Inferior parietal cortex (tissue), 1 donor: ENCODE measurements around the gene LRP1B.
"Not testable (repeated sequence)": the region's sequence is repeated elsewhere in the genome, so short reads cannot be mapped to it uniquely, and the experiment has no call there.

Experiments used
- DNase-seq: peaks from one replicate; pipeline ENCODE4 v3.0.0-alpha.2; 2016; ENCODE audit errors: extremely low spot score

LRP1B gene

GRCh38 chr2:140552634-140553033, 1578.2 kb downstream of the LRP1B start:
- DNase-seq = no peak

GRCh38 chr2:140551287-140551686, 1579.5 kb downstream of the LRP1B start:
- DNase-seq = no peak

DNA sequence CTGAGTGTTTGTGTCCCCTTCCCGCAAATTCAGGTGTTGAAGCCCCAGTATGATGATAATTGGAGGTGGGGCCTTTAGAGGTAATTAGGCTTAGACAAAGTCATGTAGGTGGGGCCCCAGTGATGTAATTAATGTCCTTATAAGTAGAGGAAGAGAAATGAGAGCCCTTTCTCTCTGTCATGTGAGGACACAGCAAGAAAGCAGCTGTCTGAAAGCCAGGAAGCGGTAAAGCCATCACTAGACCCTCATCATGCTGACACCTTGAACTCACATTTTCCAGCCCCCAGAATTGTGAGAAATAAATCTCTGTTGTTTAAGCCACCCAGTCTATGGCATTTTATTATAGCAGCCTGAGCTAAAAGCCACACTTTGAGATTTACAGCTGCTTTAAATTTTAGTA, 1580.0 kb downstream of the LRP1B start:
- no peak for DNase-seq

DNA sequence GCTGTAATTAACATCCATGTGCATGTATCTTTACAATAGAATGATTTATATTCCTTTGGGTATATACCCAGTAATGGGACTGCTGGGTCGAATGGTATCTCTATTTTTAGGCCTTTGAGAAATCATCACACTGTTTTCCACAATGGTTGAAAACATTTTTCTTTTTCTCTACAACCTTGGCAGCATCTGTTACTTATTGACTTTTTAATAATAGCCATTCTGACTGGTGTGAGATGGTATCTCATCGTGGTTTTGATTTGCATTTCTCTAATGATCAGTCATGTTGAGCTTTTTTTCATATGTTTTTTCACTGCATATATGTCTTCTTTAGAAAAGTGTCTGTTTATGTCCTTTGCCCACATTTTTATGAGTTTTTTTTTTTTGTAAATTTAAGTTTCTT, 1586.0 kb downstream of the LRP1B start:
- DNase-seq = not testable (repeated sequence)

DNA sequence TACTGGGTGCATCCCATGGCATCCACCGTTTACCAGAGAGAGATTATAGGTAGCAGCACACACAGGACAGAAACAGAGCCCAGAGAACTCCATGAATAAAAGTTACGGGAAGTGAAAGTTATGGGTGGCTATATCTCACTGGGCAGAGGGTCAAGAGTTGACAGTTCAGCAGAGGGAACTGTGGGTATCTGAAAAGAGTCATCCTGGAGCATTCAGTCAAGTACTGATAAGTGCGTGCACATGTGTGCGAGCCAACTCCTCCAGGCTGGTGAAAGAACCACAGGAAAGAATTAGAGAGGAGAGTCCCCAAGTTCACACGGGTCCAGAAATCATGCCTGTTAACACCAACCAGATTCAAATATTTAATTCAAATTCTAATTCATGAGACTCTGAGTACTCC, 1588.2 kb downstream of the LRP1B start:
- DNase-seq = no peak

- DNase-seq = no peak
These were observed 1591.5 kb downstream of the LRP1B start for GRCh38 chr2:140539242-140539875.

DNA sequence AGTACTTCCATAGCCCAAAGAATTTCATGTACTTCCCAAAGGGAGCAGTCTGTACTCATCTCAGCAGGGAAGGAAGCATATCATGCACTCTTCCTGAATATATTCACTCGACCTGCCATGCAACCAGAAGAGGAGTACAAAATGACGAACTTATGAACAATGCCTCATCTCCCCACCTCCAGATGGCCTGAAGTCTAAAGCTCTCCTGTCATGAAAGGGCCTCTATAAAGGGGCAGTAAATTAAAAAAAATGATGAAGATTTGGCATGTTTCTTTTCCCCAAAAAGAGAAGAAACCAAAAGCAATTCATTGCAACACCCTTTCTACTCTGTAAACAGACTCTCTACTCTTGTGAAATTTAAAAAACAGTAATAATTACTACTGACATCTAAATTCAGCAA, 1601.1 kb downstream of the LRP1B start:
- DNase-seq = no peak

- DNase-seq = no peak
These were observed 1601.8 kb downstream of the LRP1B start for GRCh38 chr2:140528982-140529381.

DNA sequence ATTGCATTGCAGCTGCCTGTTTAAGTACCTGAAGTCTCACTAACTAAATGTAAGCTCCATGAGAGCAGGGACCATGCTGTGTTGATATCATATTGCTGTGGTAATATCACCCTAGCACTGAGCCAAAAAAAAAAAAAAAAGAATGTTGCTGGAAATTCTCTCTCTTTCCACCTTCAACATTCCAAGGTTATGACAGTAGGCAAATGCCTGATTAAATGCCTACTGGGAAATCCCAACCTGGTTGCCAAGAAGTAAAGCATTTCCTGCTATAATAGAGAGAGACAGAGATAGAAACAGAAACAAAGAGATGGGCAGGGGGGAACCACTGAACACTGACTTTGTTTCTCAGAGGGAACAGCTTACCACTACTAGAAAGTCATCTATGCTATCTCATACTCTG, 1604.2 kb downstream of the LRP1B start:
- DNase-seq = no peak

- DNase-seq = no peak
These were observed 1618.7 kb downstream of the LRP1B start for GRCh38 chr2:140512106-140512505.

DNA sequence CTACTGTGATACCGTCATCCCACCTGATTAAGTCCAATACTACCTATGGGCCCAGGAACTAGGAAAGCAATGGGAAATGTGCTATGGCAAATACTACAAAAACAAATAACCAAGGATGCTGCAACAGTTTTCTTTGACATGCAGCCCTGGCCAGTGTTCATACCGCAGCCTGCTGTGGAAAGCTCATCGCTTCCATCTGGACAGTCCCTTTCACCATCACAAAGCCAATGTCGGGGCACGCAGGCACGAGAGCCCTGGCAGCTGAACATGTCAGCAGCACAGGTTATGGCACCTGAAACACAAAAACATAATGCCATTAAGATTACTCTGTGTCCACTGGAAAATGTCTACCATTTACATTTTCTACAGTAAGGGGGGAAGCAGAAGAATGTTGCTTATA, 1621.1 kb downstream of the LRP1B start:
- DNase-seq = no peak

GRCh38 chr2:140508756-140509155, 1622.1 kb downstream of the LRP1B start:
- DNase-seq = no peak

DNA sequence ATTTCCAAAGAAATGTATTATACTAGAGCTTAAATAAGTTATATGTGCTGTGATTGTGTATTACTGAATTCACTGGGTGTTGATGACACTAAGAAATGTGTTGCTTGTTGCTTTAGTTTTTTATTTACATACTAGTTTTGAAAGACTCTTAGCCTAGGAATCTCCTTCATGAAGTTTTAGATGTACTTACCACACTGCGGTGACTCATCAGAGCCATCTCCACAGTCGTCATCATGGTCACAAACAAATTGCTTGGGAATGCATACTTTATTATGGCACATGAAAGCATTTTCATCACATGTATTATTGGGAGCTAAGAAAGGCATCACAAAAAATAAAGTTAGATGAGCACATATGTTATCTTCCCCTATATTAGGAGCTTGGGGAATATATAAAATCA, 1624.2 kb downstream of the LRP1B start:
- DNase-seq = no peak

DNA sequence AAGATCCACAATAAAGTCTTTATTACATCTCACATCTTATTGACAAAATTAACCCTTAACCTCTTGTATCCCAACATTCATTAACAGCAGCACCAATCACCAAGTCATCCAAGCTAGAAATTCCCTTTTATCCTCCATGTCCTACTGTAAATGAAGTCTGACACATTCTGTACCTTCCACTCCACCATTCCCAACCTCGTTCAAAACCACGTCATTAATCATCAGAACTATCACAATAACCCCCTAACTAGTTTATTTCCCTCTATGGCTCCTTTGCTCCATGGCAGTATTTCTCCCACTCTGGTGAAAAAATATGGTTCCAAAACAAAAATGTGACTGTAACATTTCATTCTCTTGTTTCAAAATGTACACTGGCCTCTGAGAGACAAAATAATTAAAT, 1626.2 kb downstream of the LRP1B start:
- DNase-seq = no peak

- DNase-seq = no peak
These were observed 1627.7 kb downstream of the LRP1B start for GRCh38 chr2:140502951-140503630.

- DNase-seq = no peak
These were observed 1632.5 kb downstream of the LRP1B start for GRCh38 chr2:140498360-140498759.

- DNase-seq = no peak
These were observed 1634.1 kb downstream of the LRP1B start for GRCh38 chr2:140496714-140497113.

DNA sequence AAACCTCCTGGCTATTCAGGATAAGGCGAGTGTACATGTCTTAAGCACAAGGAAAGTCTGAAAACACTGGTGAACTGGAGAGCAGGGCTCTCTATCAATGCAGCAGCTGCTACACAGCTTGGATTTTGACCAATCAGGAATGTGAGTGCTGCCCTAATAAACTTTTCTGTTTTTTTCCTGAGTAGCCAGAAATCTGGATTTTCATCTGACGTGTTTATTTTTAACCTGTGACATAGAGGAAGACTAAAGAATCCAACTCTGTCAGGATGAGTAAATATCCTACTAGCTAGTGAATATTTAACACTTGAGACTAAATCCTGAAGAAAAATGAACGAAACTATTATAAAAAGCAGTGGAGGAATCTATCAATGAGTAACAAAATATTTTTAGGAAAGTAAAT, 1638.9 kb downstream of the LRP1B start:
- DNase-seq = no peak

DNA sequence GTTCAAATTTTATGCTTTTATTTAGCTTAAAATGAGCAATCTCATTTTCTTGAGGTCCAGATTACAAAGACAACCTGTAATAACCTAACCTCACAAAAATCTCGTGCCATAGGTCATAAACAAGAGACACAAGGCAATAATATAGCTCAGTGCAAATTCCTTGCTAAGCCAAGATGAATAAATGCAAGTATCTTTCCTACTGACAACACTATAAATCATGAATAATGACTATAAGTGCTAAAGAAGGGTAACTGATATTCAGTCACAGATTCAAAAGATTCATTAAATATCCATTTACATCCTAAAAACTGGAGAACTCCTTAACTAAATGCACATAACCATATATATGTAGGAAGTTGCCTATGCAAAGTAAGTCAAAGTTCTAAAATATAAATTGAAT, 1641.6 kb downstream of the LRP1B start:
- DNase-seq = no peak

- no peak for DNase-seq
These were observed 1649.7 kb downstream of the LRP1B start for GRCh38 chr2:140481136-140481535.

- DNase-seq = no peak
These were observed 1657.0 kb downstream of the LRP1B start for GRCh38 chr2:140473851-140474250.

DNA sequence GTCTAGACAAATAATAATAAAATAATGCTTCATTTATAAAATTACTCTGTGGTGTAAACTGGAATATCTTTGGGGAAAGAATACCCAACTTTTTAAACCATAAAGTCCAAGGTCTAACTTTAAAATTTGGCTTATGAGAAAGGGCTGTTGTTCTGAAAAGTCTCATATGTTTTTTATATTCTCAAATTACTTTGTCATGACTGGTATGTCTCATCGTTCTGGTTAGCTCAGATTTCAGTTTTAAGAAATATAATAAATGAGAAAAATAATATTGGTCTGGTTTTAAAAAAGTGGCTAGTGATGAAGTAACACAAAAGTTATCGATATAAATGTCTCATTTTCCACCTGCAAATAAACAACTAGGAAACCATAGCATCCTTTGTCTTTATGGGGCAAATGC, 1658.1 kb downstream of the LRP1B start:
- no peak for DNase-seq

DNA sequence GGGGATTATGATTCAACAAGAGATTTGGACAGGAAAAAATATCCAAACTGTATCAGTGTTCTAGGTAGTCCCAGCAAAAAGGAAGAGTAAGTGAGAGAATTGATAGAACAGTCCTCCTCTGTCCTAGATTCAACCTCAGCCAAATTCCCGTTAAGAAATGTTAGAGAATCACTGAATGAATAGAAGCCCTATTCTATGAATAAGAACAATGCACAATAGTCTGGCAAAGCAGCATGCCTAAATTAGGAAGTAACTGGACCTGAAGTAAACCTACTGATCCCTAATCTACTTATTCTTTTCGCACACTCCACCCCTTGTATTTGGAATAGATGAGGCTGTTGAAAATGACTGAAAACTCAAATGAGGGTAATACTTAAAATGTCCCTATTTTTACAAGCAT, 1665.5 kb downstream of the LRP1B start:
- DNase-seq = peak; percentile 37

DNA sequence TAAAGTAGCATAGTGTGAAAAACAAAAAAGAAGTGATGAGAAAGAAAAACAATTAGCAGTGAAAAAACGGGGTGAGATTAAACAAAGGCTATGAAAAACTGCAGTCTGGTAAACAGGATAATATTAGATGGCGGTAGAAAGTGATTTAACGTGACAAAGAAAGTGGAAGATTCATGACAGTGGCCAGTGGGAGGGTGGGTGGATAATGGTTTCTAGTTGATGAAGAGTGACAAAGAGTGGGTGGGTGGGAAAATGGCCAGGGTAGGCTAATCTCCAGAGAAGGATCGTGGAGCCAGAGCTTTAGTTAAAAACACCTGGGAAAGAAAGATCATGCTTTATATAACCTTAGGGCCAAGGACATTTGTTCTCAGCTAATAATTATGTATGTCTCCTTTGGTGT, 1667.8 kb downstream of the LRP1B start:
- DNase-seq = no peak
